Large intestine (tissue), 3 donors: Measurements from ENCODE around the gene JPT2. TPM values are rescaled to one million over a fixed set of nuclear protein-coding genes. Genes with fewer than 3 reads are reported as not detected.

Experiments
- DNase-seq, 2 donors: peaks; one replicate each; pipeline versions ENCODE4 v3.0.0 to v3.0.0-alpha.2; 2013
- H3K27ac ChIP-seq: one replicate; pipeline ENCODE4 v1.5.1; 2013; ENCODE audit warnings: low read length
- H3K27me3 ChIP-seq: 2 replicates; pipeline ENCODE4 v1.6.1; 2013; ENCODE audit warnings: low read length; ENCODE audit not compliant: control insufficient read depth, insufficient read depth
- H3K36me3 ChIP-seq: 2 replicates; pipeline ENCODE4 v1.6.1; 2013; ENCODE audit warnings: low read length; ENCODE audit not compliant: control insufficient read depth, insufficient read depth
- H3K4me1 ChIP-seq: one replicate; pipeline ENCODE4 v1.6.1; 2013; ENCODE audit warnings: low read length; ENCODE audit not compliant: control insufficient read depth, insufficient read depth
- H3K4me3 ChIP-seq: one replicate; pipeline ENCODE4 v1.5.1; 2013; ENCODE audit warnings: low read length
- H3K9me3 ChIP-seq: one replicate; pipeline ENCODE4 v1.6.1; 2013; ENCODE audit warnings: mild to moderate bottlenecking, low read depth, low read length, moderate library complexity; ENCODE audit not compliant: control insufficient read depth
- WGBS: methylation state at CpG from one replicate; pipeline ENCODE4 v1.1.5; 2013; ENCODE audit warnings: low lambda C conversion rate; ENCODE audit not compliant: insufficient coverage; 5-methylcytosine and 5-hydroxymethylcytosine counted together
- polyA plus RNA-seq: library from polyadenylated mRNA; unstranded; fragments of 120-200 nt; gene quantifications from one replicate; pipeline ENCODE4 v1.2.1, GENCODE V29; 2013

The JPT2 gene
- polyA plus RNA-seq, 1 donor, result 52.2 TPM

DNA sequence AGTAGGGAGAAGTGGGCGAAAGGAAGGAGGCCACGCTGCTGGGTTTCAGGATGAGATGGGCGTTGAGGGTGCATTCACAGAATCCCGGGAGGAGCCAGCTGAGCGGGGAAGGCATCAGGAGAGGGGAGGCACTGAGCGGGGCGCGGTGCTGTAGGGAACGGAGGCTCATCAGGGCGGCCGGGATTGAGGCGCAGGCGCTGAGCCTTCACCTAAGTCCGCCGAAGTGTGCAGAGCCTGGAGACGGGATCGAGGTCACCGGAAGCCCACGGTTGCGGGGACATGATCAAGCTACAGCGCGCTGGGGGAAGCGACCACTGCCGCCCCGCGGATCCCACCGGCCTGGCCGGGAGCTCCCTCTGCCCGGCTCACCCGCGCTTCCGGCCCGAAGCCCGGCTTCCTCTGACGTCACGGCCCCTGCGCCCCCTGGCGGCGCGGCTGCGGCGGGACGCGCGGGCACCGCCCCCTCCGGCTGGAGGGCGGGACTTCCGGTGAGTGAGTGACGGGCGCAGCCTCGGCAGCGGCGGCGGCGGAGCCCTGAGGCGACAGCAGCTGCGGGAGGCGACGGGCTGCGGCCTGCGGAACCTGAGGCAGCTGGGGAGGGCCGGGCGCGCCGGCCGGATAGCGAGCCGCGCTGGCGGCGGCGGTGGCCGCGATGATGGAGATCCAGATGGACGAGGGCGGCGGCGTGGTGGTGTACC is 27.8 kb downstream of the JPT2 start, which contains the start of gene MAPK8IP3:
MAPK8IP3 (plus strand) TSS at position 508 of the 698 bp plus-strand sequence; CDS start at position 653, 145 bp downstream.
- Histone ChIP-seq H3K27ac (peak within 1 kb of the TSS; percentile 95), H3K9me3 (no peaks in the 10 kb centered on the region), H3K4me1 (peaks cover 6% of the 10 kb centered on the region), H3K27me3 (no peaks in the 10 kb centered on the region), H3K36me3 (peaks cover 12% of the 10 kb centered on the region), H3K4me3 (peak within 1 kb of the TSS; percentile 93)
- no CpG with 5 or more reads among the region's 79 CpGs for WGBS
- peak; percentile 91 to 96 for DNase-seq

GRCh38 chr16:1706386-1707192 is 28.5 kb downstream of the JPT2 start:
- peaks cover 10% of the 10 kb centered on the region for H3K36me3 ChIP-seq
- H3K4me1 ChIP-seq, result peaks cover 6% of the 10 kb centered on the region
- no peaks in the 10 kb centered on the region for H3K27me3 ChIP-seq
- no peaks in the 10 kb centered on the region for H3K9me3 ChIP-seq
- H3K4me3 ChIP-seq, result peak overlapping the region; percentile 93
- no CpG with 5 or more reads among the region's 62 CpGs for WGBS
- H3K27ac ChIP-seq, result peak overlapping the region; percentile 64
- peak; percentile 19 to 39 for DNase-seq

- H3K4me1 ChIP-seq, result peaks cover 6% of the 10 kb centered on the region
- no peaks in the 10 kb centered on the region for H3K9me3 ChIP-seq
- DNase-seq, result peak in 1 of 2 donors; percentile 39
- no CpG with 5 or more reads among the region's 16 CpGs for WGBS
- H3K27ac ChIP-seq, result peak overlapping the region; percentile 6
- no peaks in the 10 kb centered on the region for H3K27me3 ChIP-seq
- H3K4me3 ChIP-seq, result peak overlapping the region; percentile 93
- peaks cover 8% of the 10 kb centered on the region for H3K36me3 ChIP-seq
Measured at GRCh38 chr16:1707193-1707790, 29.2 kb downstream of the JPT2 start.

- Histone ChIP-seq H3K4me1 (peaks cover 6% of the 10 kb centered on the region), H3K9me3 (no peaks in the 10 kb centered on the region), H3K27ac (no peak overlapping the region), H3K36me3 (peaks cover 11% of the 10 kb centered on the region), H3K4me3 (no peak overlapping the region), H3K27me3 (no peaks in the 10 kb centered on the region)
- no peak for DNase-seq
- WGBS, result no CpG with 5 or more reads among the region's 18 CpGs
Measured at GRCh38 chr16:1708083-1708767, 30.1 kb downstream of the JPT2 start.

- DNase-seq, result no peak
- Histone ChIP-seq H3K4me1 (peaks cover 6% of the 10 kb centered on the region), H3K27me3 (no peaks in the 10 kb centered on the region), H3K27ac (no peak overlapping the region), H3K36me3 (peaks cover 11% of the 10 kb centered on the region), H3K9me3 (no peaks in the 10 kb centered on the region), H3K4me3 (no peak overlapping the region)
- no CpG with 5 or more reads among the region's 13 CpGs for WGBS
Measured at GRCh38 chr16:1708768-1709180, 30.7 kb downstream of the JPT2 start.

DNA sequence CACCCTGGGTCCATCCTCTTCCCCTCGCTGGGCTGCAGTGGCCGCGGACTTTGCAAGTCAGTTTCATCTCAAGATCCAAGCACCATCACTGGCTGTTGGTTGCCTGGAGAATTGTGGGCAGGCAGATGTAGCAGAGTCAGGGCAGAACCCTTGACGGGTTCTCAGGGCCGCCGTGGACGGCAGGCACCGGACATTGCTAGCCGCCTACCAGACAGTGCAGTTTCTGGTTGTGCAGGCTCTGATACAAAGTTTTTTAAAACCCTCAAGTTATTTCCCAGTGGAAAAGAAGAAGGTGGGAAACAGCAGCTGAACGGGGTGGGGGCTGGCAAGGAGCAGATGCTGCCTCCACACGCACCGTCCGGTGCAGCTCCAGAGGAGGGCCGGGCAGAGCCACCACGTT is 31.3 kb downstream of the JPT2 start:
- no CpG with 5 or more reads among the region's 15 CpGs for WGBS
- no peaks in the 10 kb centered on the region for H3K27me3 ChIP-seq
- DNase-seq, result no peak
- no peaks in the 10 kb centered on the region for H3K9me3 ChIP-seq
- peaks cover 6% of the 10 kb centered on the region for H3K4me1 ChIP-seq
- H3K27ac ChIP-seq, result no peak overlapping the region
- peaks cover 11% of the 10 kb centered on the region for H3K36me3 ChIP-seq
- no peak overlapping the region for H3K4me3 ChIP-seq

DNA sequence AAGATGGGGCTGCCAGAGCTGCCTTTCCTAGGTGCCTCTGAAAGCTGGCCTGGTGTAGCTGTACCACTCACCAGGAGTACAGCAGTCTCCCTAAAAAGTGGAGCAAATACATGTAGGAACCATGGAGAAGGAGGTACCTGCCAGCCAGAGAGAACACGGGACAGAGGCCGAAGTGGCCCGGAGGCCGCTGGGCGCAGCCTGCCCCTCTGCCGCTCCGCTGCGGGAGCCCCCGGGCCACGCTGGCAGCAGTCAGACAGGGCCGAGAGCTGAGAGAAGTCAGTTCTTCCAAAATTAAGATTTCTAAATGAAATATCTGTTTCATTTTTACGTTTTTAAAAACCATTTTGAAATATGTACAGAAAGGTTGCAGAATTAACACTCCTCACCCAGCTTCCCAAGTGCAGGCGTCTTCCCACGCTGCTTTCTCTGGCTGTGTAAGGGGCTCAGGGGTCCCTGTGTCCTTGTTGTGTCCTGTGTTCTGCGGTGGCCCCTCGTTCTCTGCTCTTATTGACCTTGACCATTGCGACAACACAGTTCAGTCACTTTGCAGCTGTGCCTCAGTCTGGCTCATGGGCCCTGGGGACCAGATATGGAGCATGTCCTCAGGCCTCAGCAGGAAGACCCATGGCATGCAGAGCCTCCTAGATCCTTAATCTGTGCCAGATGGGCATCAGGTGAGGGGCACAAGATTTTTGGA is 32.9 kb downstream of the JPT2 start:
- Histone ChIP-seq H3K4me1 (peaks cover 6% of the 10 kb centered on the region), H3K36me3 (peaks cover 11% of the 10 kb centered on the region), H3K4me3 (no peak overlapping the region), H3K27ac (no peak overlapping the region), H3K27me3 (no peaks in the 10 kb centered on the region), H3K9me3 (no peaks in the 10 kb centered on the region)
- DNase-seq, result no peak
- 89% methylated on average over 3 of the region's 17 CpGs for WGBS

DNA sequence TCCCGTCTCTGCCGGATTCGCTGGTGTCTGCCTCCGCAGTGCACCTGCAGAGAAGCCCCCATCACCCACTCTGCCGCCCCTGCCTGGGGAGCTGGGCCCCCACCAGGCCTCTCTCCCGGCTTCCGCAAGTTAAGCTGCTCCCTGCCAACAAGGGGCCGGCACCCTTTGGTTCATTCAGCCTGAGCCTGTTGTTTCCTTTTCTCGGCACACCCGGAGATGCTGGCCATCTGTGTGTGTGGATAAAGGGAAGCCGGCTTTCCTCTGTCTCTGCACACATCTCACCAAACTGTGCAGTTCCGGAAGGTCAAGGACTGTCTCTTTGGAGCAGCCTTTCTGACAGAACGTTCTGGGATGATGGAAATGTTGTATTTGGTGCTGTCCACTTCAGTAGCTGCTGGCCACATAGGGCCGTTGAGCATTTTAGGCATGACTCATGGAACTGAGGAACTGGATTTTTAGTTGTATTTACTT is 34.7 kb downstream of the JPT2 start:
- H3K4me1 ChIP-seq, result no peaks in the 10 kb centered on the region
- H3K4me3 ChIP-seq, result no peak overlapping the region
- H3K27ac ChIP-seq, result no peak overlapping the region
- no CpG with 5 or more reads among the region's 14 CpGs for WGBS
- no peaks in the 10 kb centered on the region for H3K27me3 ChIP-seq
- no peak for DNase-seq
- H3K9me3 ChIP-seq, result no peaks in the 10 kb centered on the region
- peaks cover 13% of the 10 kb centered on the region for H3K36me3 ChIP-seq

- H3K36me3 ChIP-seq, result peaks cover 13% of the 10 kb centered on the region
- no peak overlapping the region for H3K4me3 ChIP-seq
- WGBS, result no CpG with 5 or more reads among the region's 7 CpGs
- no peaks in the 10 kb centered on the region for H3K4me1 ChIP-seq
- no peak for DNase-seq
- no peaks in the 10 kb centered on the region for H3K27me3 ChIP-seq
- no peaks in the 10 kb centered on the region for H3K9me3 ChIP-seq
- no peak overlapping the region for H3K27ac ChIP-seq
Measured at GRCh38 chr16:1713331-1713730, 35.3 kb downstream of the JPT2 start.
